Trophoblast cell (in vitro differentiated cells and primary cell): Measurements from ENCODE around the gene IFITM10.

ENCODE experiments used
- DNase-seq, 2 donors: peaks; one replicate each; pipeline ENCODE4 v3.0.0-alpha.2; 2016
- H2AFZ ChIP-seq: 2 replicates; pipeline ENCODE4 v1.6.1; 2013; ENCODE audit warnings: low read length, moderate library complexity, mild to moderate bottlenecking; ENCODE audit not compliant: insufficient read depth, poor library complexity
- H2AK5ac ChIP-seq: 2 replicates; pipeline ENCODE4 v1.6.1; 2013; ENCODE audit warnings: mild to moderate bottlenecking, low read length
- H2BK120ac ChIP-seq: 2 replicates; pipeline ENCODE4 v1.6.1; 2013; ENCODE audit warnings: low read length, mild to moderate bottlenecking, moderate library complexity; ENCODE audit not compliant: insufficient read depth, poor library complexity
- H2BK12ac ChIP-seq: 2 replicates; pipeline ENCODE4 v1.6.1; 2013; ENCODE audit warnings: mild to moderate bottlenecking, low read length, moderate library complexity
- H2BK5ac ChIP-seq: 2 replicates; pipeline ENCODE4 v1.6.1; 2013; ENCODE audit warnings: low read length, low read depth, moderate library complexity, mild to moderate bottlenecking; ENCODE audit not compliant: poor library complexity
- H3K14ac ChIP-seq: 2 replicates; pipeline ENCODE4 v1.6.1; 2013; ENCODE audit warnings: mild to moderate bottlenecking, low read length
- H3K18ac ChIP-seq: 2 replicates; pipeline ENCODE4 v1.6.1; 2013; ENCODE audit warnings: mild to moderate bottlenecking, low read length
- H3K23ac ChIP-seq: 2 replicates; pipeline ENCODE4 v1.6.1; 2013; ENCODE audit warnings: low read length
- H3K27ac ChIP-seq: 2 replicates; pipeline ENCODE4 v1.5.1; 2013; ENCODE audit warnings: low read depth, mild to moderate bottlenecking, inconsistent platforms, low read length, moderate library complexity
- H3K27me3 ChIP-seq: 2 replicates; pipeline ENCODE4 v1.6.1; 2013; ENCODE audit warnings: inconsistent platforms, mild to moderate bottlenecking, low read length, moderate library complexity; ENCODE audit not compliant: insufficient read depth
- H3K36me3 ChIP-seq, 2 experiments: 1 replicate in 1 of 2; 2 replicates in 1 of 2; pipeline ENCODE4 v1.6.1; 2013; ENCODE audit warnings: low read length in 2 of 2, mild to moderate bottlenecking in 2 of 2, moderate library complexity in 1 of 2; ENCODE audit not compliant: insufficient read depth in 2 of 2, control insufficient read depth in 1 of 2
- H3K4ac ChIP-seq: 2 replicates; pipeline ENCODE4 v1.6.1; 2013; ENCODE audit warnings: low read depth, mild to moderate bottlenecking, low read length, moderate library complexity
- H3K4me1 ChIP-seq, 2 experiments: 1 replicate in 1 of 2; 2 replicates in 1 of 2; pipeline ENCODE4 v1.6.1; 2013; ENCODE audit warnings: low read length in 2 of 2, mild to moderate bottlenecking in 2 of 2, moderate library complexity in 1 of 2; ENCODE audit not compliant: insufficient read depth in 2 of 2, control insufficient read depth in 1 of 2
- H3K4me2 ChIP-seq: 2 replicates; pipeline ENCODE4 v1.6.1; 2013; ENCODE audit warnings: inconsistent platforms, mild to moderate bottlenecking, low read length, moderate library complexity
- H3K4me3 ChIP-seq: 2 replicates; pipeline ENCODE4 v1.5.1; 2013; ENCODE audit warnings: mild to moderate bottlenecking, low read depth, low read length, inconsistent platforms
- H3K79me1 ChIP-seq: one replicate; pipeline ENCODE4 v1.6.1; 2013; ENCODE audit warnings: low read length
- H3K79me2 ChIP-seq: 2 replicates; pipeline ENCODE4 v1.6.1; 2013; ENCODE audit warnings: low read length, mild to moderate bottlenecking; ENCODE audit not compliant: control insufficient read depth, insufficient read depth, poor library complexity
- H3K9ac ChIP-seq: 2 replicates; pipeline ENCODE4 v1.6.1; 2013; ENCODE audit warnings: mild to moderate bottlenecking, low read length
- H3K9me3 ChIP-seq: 2 replicates; pipeline ENCODE4 v1.6.1; 2013; ENCODE audit warnings: low read depth, mild to moderate bottlenecking, control low read depth, inconsistent platforms, low read length; ENCODE audit not compliant: insufficient read depth
- H4K12ac ChIP-seq: 2 replicates; pipeline ENCODE4 v1.6.1; 2013; ENCODE audit warnings: low read depth, mild to moderate bottlenecking, low read length, moderate library complexity
- H4K8ac ChIP-seq: 2 replicates; pipeline ENCODE4 v1.6.1; 2013; ENCODE audit warnings: low read depth, mild to moderate bottlenecking, low read length, moderate library complexity
- H4K91ac ChIP-seq: one replicate; pipeline ENCODE4 v1.6.1; 2013; ENCODE audit warnings: low read depth, mild to moderate bottlenecking, low read length, moderate library complexity
- WGBS: extraction: QIAGEN DNeasy Blood & Tissue Kit; methylation state at CpG from one replicate; pipeline ENCODE4 v1.1.7; 2013; ENCODE audit warnings: missing lambda C conversion rate; ENCODE audit not compliant: insufficient read length, insufficient coverage; ENCODE audit errors: extremely low coverage; 5-methylcytosine and 5-hydroxymethylcytosine counted together

IFITM10 gene

GRCh38 chr11:1762537-1763302 is 12.3 kb upstream of the IFITM10 start:
- no peak overlapping the region for H2BK12ac ChIP-seq
- H3K27ac ChIP-seq = no peak overlapping the region
- H3K18ac ChIP-seq = peak overlapping the region; percentile 26
- no peak overlapping the region for H2BK120ac ChIP-seq
- peak overlapping the region; percentile 36 for H2AK5ac ChIP-seq
- H3K9me3 ChIP-seq = peaks cover 2% of the 10 kb centered on the region
- H3K79me2 ChIP-seq = peaks cover 8% of the 10 kb centered on the region
- peaks cover 21 to 22% of the 10 kb centered on the region in 2 experiments for H3K4me1 ChIP-seq
- no peak overlapping the region for H2AFZ ChIP-seq
- H3K4me3 ChIP-seq = peak overlapping the region; percentile 52
- no CpG with 5 or more reads among the region's 16 CpGs for WGBS
- no peak overlapping the region for H4K12ac ChIP-seq
- peak overlapping the region; percentile 80 for H3K4me2 ChIP-seq
- no peak overlapping the region for H3K23ac ChIP-seq
- peak overlapping the region; percentile 14 for H3K9ac ChIP-seq
- H4K91ac ChIP-seq = peak overlapping the region; percentile 92
- DNase-seq = no peak
- H3K4ac ChIP-seq = peak overlapping the region; percentile 13
- H3K14ac ChIP-seq = no peak overlapping the region
- peak overlapping the region; percentile 31 for H4K8ac ChIP-seq
- no peak overlapping the region for H2BK5ac ChIP-seq
- H3K27me3 ChIP-seq = no peaks in the 10 kb centered on the region
- H3K36me3 ChIP-seq = peaks cover 25 to 26% of the 10 kb centered on the region in 2 experiments
- peaks cover 11% of the 10 kb centered on the region for H3K79me1 ChIP-seq

GRCh38 chr11:1761857-1762536 is 11.6 kb upstream of the IFITM10 start:
- H3K4me3 ChIP-seq = no peak overlapping the region
- H3K27ac ChIP-seq = no peak overlapping the region
- no peak overlapping the region for H2BK5ac ChIP-seq
- H3K14ac ChIP-seq = no peak overlapping the region
- H3K4me1 ChIP-seq = peaks cover 21 to 22% of the 10 kb centered on the region in 2 experiments
- H3K23ac ChIP-seq = no peak overlapping the region
- H3K9me3 ChIP-seq = peaks cover 2% of the 10 kb centered on the region
- H3K79me1 ChIP-seq = peaks cover 11% of the 10 kb centered on the region
- no peak overlapping the region for H4K91ac ChIP-seq
- no peak overlapping the region for H2AFZ ChIP-seq
- peaks cover 30 to 33% of the 10 kb centered on the region in 2 experiments for H3K36me3 ChIP-seq
- no peak overlapping the region for H3K4me2 ChIP-seq
- H3K4ac ChIP-seq = no peak overlapping the region
- H3K27me3 ChIP-seq = no peaks in the 10 kb centered on the region
- no CpG with 5 or more reads among the region's 12 CpGs for WGBS
- H4K12ac ChIP-seq = no peak overlapping the region
- H4K8ac ChIP-seq = no peak overlapping the region
- no peak for DNase-seq
- H2BK120ac ChIP-seq = no peak overlapping the region
- no peak overlapping the region for H2AK5ac ChIP-seq
- no peak overlapping the region for H2BK12ac ChIP-seq
- peaks cover 8% of the 10 kb centered on the region for H3K79me2 ChIP-seq
- peak overlapping the region; percentile 1 for H3K18ac ChIP-seq
- H3K9ac ChIP-seq = no peak overlapping the region

GRCh38 chr11:1761110-1761856 is 10.9 kb upstream of the IFITM10 start:
- WGBS = no CpG with 5 or more reads among the region's 28 CpGs
- H3K9me3 ChIP-seq = peaks cover 2% of the 10 kb centered on the region

GRCh38 chr11:1760351-1761109 is 10.1 kb upstream of the IFITM10 start:
- Histone ChIP-seq H3K23ac (no peak overlapping the region), H4K91ac (no peak overlapping the region), H3K4me3 (no peak overlapping the region), H3K14ac (no peak overlapping the region), H3K36me3 (peaks cover 34 to 48% of the 10 kb centered on the region in 2 experiments), H3K79me2 (peaks cover 8% of the 10 kb centered on the region), H4K12ac (no peak overlapping the region), H3K79me1 (peaks cover 11% of the 10 kb centered on the region), H3K4me2 (no peak overlapping the region), H3K4me1 (peaks cover 21 to 22% of the 10 kb centered on the region in 2 experiments), H3K4ac (no peak overlapping the region), H2BK120ac (no peak overlapping the region), H3K9me3 (peaks cover 2% of the 10 kb centered on the region), H3K27ac (no peak overlapping the region), H2BK5ac (no peak overlapping the region), H4K8ac (peak overlapping the region; percentile 30), H3K27me3 (no peaks in the 10 kb centered on the region), H2BK12ac (no peak overlapping the region), H2AK5ac (no peak overlapping the region), H3K18ac (peak overlapping the region; percentile 18), H3K9ac (no peak overlapping the region), H2AFZ (peak overlapping the region; percentile 50)
- WGBS = no CpG with 5 or more reads among the region's 23 CpGs
- DNase-seq = peak; percentile 50 to 54

More at GRCh38 chr11:1761110-1761856, 10.9 kb upstream of the IFITM10 start:
- Histone ChIP-seq H3K27ac (no peak overlapping the region), H3K23ac (no peak overlapping the region), H4K8ac (no peak overlapping the region), H4K12ac (no peak overlapping the region), H3K4ac (no peak overlapping the region), H2BK120ac (no peak overlapping the region), H3K79me2 (peaks cover 8% of the 10 kb centered on the region), H3K4me2 (no peak overlapping the region), H4K91ac (no peak overlapping the region), H3K14ac (no peak overlapping the region), H3K18ac (no peak overlapping the region), H2BK12ac (no peak overlapping the region), H3K27me3 (no peaks in the 10 kb centered on the region), H2BK5ac (no peak overlapping the region), H3K36me3 (peaks cover 33 to 40% of the 10 kb centered on the region in 2 experiments), H3K79me1 (peaks cover 11% of the 10 kb centered on the region), H2AFZ (peak overlapping the region; percentile 50), H2AK5ac (no peak overlapping the region), H3K9ac (no peak overlapping the region), H3K4me3 (no peak overlapping the region), H3K4me1 (peaks cover 21 to 22% of the 10 kb centered on the region in 2 experiments)
- no peak for DNase-seq
